Neural crest cell (in vitro differentiated cells): ENCODE measurements around the gene WDR20. TPM values are rescaled to one million over a fixed set of nuclear protein-coding genes. Genes with fewer than 3 reads are reported as not detected.

ENCODE experiments used
- DNase-seq: peaks from one replicate; pipeline ENCODE4 v3.0.0; 2021; ENCODE audit warnings: low read depth, mixed read lengths, low spot score
- H3K27ac Mint-ChIP-seq: one replicate; pipeline ENCODE4 v1.8.0; 2021; ENCODE audit warnings: mild to moderate bottlenecking, mixed read lengths; ENCODE audit not compliant: unreplicated experiment
- H3K27me3 Mint-ChIP-seq: 2 replicates; pipeline ENCODE4 v1.8.0; 2021; ENCODE audit warnings: low read depth, mild to moderate bottlenecking, mixed read lengths
- H3K36me3 Mint-ChIP-seq: 2 replicates; pipeline ENCODE4 v1.8.0; 2021; ENCODE audit warnings: low read depth, mild to moderate bottlenecking, mixed read lengths
- H3K4me1 Mint-ChIP-seq: 2 replicates; pipeline ENCODE4 v1.8.0; 2021; ENCODE audit warnings: mixed read lengths
- H3K4me3 Mint-ChIP-seq: one replicate; pipeline ENCODE4 v1.8.0; 2021; ENCODE audit warnings: mild to moderate bottlenecking, mixed read lengths
- H3K9me3 Mint-ChIP-seq: 2 replicates; pipeline ENCODE4 v1.8.0; 2021; ENCODE audit warnings: mixed read lengths
- CTCF ChIP-seq: fragments of 200-600 bp; sonication (generic); conservative IDR thresholded peaks from 2 replicates; pipeline ENCODE4 v1.5.0; 2021; ENCODE audit warnings: antibody characterized with exemption, mild to moderate bottlenecking
- total RNA-seq: library from RNA; stranded (reverse); gene quantifications from 2 replicates; pipeline ENCODE4 v1.2.1, GENCODE V29; 2021

Gene WDR20
- total RNA-seq, 1 donor from 2014 or later = 30.2 TPM

- H3K27me3 Mint-ChIP-seq = no peaks in the 10 kb centered on the region
- H3K36me3 Mint-ChIP-seq = peaks cover 3% of the 10 kb centered on the region
- peaks cover 4% of the 10 kb centered on the region for H3K9me3 Mint-ChIP-seq
- no peak for DNase-seq
- no peak for TF ChIP-seq CTCF
- H3K27ac Mint-ChIP-seq = no peak overlapping the region
- peaks cover 2% of the 10 kb centered on the region for H3K4me1 Mint-ChIP-seq
- H3K4me3 Mint-ChIP-seq = no peak overlapping the region
Observed at GRCh38 chr14:102111101-102111500, 28.6 kb upstream of the WDR20 start.

- Mint-ChIP-seq H3K4me3 (no peak overlapping the region), H3K4me1 (no peaks in the 10 kb centered on the region), H3K9me3 (no peaks in the 10 kb centered on the region), H3K36me3 (no peaks in the 10 kb centered on the region), H3K27ac (no peak overlapping the region), H3K27me3 (no peaks in the 10 kb centered on the region)
- DNase-seq = no peak
- TF ChIP-seq CTCF = no peak
Observed at GRCh38 chr14:102116361-102117180, 23.1 kb upstream of the WDR20 start.

- H3K36me3 Mint-ChIP-seq = no peaks in the 10 kb centered on the region
- H3K27ac Mint-ChIP-seq = no peak overlapping the region
- no peak for TF ChIP-seq CTCF
- H3K27me3 Mint-ChIP-seq = no peaks in the 10 kb centered on the region
- H3K9me3 Mint-ChIP-seq = no peaks in the 10 kb centered on the region
- H3K4me3 Mint-ChIP-seq = no peak overlapping the region
- H3K4me1 Mint-ChIP-seq = no peaks in the 10 kb centered on the region
- no peak for DNase-seq
Observed at GRCh38 chr14:102117852-102118251, 21.8 kb upstream of the WDR20 start.

GRCh38 chr14:102120888-102121287 lies 18.8 kb upstream of the WDR20 start:
- Mint-ChIP-seq H3K9me3 (no peaks in the 10 kb centered on the region), H3K36me3 (no peaks in the 10 kb centered on the region), H3K4me1 (no peaks in the 10 kb centered on the region), H3K4me3 (no peak overlapping the region), H3K27ac (no peak overlapping the region), H3K27me3 (no peaks in the 10 kb centered on the region)
- DNase-seq = no peak
- TF ChIP-seq CTCF = no peak

- DNase-seq = no peak
- Mint-ChIP-seq H3K36me3 (no peaks in the 10 kb centered on the region), H3K27me3 (no peaks in the 10 kb centered on the region), H3K27ac (no peak overlapping the region), H3K4me1 (no peaks in the 10 kb centered on the region), H3K4me3 (no peak overlapping the region), H3K9me3 (no peaks in the 10 kb centered on the region)
- TF ChIP-seq CTCF = no peak
Observed at GRCh38 chr14:102121567-102121966, 18.1 kb upstream of the WDR20 start.
